Measurements from ENCODE around the gene DYNC2I2.

Gene DYNC2I2

GRCh38 chr9:128627127-128627715 lies 29.4 kb downstream of the DYNC2I2 start:
- DNase-seq: no peak
- in situ Hi-C loops (cut with HindIII; ENCODE audit: low pct_ligation_motif_present, low pct_unique_long_range_greater_than_20kb, low sequenced_read_pairs): no loop called here

DNA sequence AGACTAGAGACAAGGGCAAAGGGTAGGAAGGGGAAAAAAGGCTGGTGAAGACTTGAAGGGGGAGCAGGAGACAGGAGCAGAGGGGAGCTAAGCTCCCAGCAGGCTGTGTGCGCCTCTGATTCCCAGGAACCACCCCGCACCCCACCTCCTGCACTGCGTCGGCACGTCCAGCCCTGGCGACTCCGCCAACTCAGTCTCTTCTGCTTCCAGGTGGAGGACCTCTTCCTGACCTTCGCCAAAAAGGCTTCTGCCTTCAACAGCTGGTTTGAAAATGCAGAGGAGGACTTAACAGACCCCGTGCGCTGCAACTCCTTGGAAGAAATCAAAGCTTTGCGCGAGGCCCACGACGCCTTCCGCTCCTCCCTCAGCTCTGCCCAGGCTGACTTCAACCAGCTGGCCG lies 30.5 kb downstream of the DYNC2I2 start:
- in situ Hi-C loops (cut with HindIII; ENCODE audit: low pct_ligation_motif_present, low pct_unique_long_range_greater_than_20kb, low sequenced_read_pairs): no loop called here
- no peak for DNase-seq

- DNase-seq: no peak
- in situ Hi-C loops (cut with HindIII; ENCODE audit: low pct_ligation_motif_present, low pct_unique_long_range_greater_than_20kb, low sequenced_read_pairs): no loop called here
Observed at GRCh38 chr9:128625391-128626146, 31.1 kb downstream of the DYNC2I2 start.

DNA sequence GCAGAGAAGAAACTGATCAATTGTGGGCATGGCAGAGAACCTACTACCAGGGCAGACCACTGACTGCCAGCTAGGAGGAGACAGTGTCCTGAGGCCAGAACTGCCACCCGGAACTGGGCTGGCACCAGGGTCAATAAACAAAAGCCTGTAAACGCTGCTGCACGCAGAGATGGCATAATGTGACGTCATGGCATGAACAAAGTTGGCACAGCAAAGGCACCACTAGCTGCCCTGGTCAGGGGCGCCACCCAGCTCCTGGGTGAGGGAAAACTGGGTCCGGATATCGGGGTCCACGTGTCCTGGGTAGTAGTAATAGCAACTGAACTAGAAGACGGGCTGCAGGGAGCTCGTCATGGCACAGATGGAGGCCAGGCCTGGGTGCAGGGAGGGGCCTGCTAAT lies 32.1 kb downstream of the DYNC2I2 start:
- in situ Hi-C loops (cut with HindIII; ENCODE audit: low pct_ligation_motif_present, low pct_unique_long_range_greater_than_20kb, low sequenced_read_pairs): no loop called here
- no peak for DNase-seq

DNA sequence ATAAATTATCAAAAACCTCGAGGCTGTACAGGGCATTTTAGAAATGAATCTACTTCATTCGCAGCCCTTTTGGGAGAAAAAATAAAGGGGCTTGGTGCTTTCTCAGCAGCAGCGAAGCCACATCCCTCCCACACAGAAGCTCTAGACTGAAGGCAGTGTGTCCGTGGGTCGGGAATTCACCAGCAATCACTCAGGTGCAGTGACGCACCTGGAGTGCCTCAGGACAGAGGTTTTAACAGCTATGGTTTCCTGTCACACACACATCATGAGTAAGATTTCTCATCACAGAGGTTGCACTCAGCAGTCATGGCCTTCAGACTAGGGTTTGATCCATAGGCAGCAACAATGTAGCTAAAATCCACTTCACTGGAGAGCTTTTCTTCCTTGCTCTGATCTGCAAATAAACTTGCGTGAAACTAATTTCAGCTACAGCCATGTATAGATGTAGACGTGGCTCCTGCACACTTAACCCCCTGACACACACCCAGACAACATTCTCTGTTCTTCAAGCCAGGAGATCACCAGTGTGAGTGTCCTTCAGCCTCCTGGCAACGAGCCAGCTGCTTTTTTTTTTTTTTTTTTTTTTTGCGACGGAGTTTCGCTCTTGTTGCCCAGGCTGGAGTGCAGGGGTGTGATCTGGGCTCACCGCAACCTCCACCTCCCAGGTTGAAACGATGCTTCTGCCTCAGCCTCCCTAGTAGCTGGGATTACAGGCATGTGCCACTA lies 34.8 kb downstream of the DYNC2I2 start:
- no peak for DNase-seq
- in situ Hi-C loops (cut with HindIII; ENCODE audit: low pct_ligation_motif_present, low pct_unique_long_range_greater_than_20kb, low sequenced_read_pairs): no loop called here

DNA sequence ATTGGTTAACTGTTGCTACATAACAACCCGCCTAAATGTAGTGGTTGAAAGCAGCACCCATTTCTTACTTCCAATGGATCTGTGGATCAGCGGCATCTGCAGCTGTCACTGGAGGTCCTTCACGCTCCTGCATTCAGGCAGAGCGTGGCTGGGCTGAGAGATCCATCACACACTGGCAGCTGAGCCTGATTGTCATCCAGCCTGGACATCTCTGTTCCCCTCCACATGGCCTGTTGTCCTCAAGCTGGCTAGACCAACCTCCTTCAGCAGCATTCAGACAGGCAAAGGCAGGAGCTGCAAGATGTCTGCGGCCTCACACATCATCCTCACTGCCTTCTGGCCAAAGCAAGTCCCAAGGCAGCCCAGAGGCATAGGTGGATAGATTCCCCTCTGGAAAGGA lies 36.9 kb downstream of the DYNC2I2 start:
- in situ Hi-C loops (cut with HindIII; ENCODE audit: low pct_ligation_motif_present, low pct_unique_long_range_greater_than_20kb, low sequenced_read_pairs): no loop called here
- DNase-seq: no peak

GRCh38 chr9:128619127-128619526 lies 37.5 kb downstream of the DYNC2I2 start:
- in situ Hi-C loops (cut with HindIII; ENCODE audit: low pct_ligation_motif_present, low pct_unique_long_range_greater_than_20kb, low sequenced_read_pairs): no loop called here
- no peak for DNase-seq

- in situ Hi-C loops (cut with HindIII; ENCODE audit: low pct_ligation_motif_present, low pct_unique_long_range_greater_than_20kb, low sequenced_read_pairs): no loop called here
- DNase-seq: no peak
Observed at GRCh38 chr9:128617943-128618342, 38.7 kb downstream of the DYNC2I2 start.

DNA sequence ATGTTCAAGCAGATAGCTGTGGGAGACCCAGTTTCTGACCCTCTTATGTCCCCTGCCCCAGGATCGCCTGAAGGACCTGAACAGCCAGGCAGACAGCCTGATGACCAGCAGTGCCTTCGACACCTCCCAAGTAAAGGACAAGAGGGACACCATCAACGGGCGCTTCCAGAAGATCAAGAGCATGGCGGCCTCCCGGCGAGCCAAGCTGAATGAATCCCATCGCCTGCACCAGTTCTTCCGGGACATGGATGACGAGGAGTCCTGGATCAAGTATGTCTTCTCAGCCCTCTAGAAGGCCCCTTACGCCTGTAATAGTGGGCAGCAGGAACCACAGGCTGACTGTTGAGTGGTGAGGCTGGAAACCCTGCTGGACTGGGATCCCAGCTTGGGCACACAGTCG lies 41.1 kb downstream of the DYNC2I2 start:
- in situ Hi-C loops (cut with HindIII; ENCODE audit: low pct_ligation_motif_present, low pct_unique_long_range_greater_than_20kb, low sequenced_read_pairs): no loop called here
- no peak for DNase-seq

GRCh38 chr9:128614728-128615127 lies 41.9 kb downstream of the DYNC2I2 start:
- DNase-seq: no peak
- in situ Hi-C loops (cut with HindIII; ENCODE audit: low pct_ligation_motif_present, low pct_unique_long_range_greater_than_20kb, low sequenced_read_pairs): no loop called here

- no peak for DNase-seq
- in situ Hi-C loops (cut with HindIII; ENCODE audit: low pct_ligation_motif_present, low pct_unique_long_range_greater_than_20kb, low sequenced_read_pairs): no loop called here
Observed at GRCh38 chr9:128611600-128612394, 44.9 kb downstream of the DYNC2I2 start.

DNA sequence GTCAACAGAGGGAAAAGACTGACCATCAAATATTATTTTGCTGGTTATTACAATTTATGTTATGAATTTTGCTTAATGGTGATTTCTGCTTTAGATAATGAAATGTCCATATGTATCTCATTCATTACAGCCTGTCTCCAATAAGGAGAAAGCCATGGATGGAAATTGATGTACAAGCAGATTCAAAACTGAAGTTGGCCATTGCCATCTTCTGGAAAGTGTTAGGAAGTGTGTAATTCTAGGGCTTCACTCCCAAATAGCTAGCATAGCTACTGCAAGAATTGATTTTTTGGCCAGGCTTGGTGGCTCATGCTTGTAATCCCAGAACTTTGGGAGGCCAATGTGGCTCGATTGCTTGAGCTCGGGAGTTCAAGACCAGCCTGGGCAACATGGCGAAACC lies 45.8 kb downstream of the DYNC2I2 start:
- DNase-seq: no peak
- in situ Hi-C loops (cut with HindIII; ENCODE audit: low pct_ligation_motif_present, low pct_unique_long_range_greater_than_20kb, low sequenced_read_pairs): no loop called here

- DNase-seq: no peak
- in situ Hi-C loops (cut with HindIII; ENCODE audit: low pct_ligation_motif_present, low pct_unique_long_range_greater_than_20kb, low sequenced_read_pairs): no loop called here
Observed at GRCh38 chr9:128607642-128608350, 48.9 kb downstream of the DYNC2I2 start.

DNA sequence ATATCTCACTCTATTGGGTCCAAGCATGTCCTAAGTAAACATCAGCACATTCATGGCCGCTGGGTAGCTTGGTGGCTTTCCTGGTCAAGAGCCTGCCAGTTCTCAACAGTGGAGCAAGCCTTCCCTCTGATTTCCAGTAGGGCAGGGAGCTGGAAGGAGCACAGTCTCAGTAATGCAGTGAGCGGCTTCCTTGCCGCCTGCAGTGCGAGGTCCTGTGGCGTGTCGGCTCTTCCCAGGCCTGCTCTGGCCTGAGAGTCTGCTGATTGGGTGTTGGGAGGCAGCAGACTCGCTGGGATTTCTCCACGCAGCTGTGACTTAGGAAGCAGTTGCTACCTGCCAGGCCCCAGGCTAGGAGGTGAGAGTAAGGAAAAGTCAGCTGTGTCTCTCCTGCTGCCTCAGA lies 53.0 kb downstream of the DYNC2I2 start:
- in situ Hi-C loops (cut with HindIII; ENCODE audit: low pct_ligation_motif_present, low pct_unique_long_range_greater_than_20kb, low sequenced_read_pairs): no loop called here
- no peak for DNase-seq

DNA sequence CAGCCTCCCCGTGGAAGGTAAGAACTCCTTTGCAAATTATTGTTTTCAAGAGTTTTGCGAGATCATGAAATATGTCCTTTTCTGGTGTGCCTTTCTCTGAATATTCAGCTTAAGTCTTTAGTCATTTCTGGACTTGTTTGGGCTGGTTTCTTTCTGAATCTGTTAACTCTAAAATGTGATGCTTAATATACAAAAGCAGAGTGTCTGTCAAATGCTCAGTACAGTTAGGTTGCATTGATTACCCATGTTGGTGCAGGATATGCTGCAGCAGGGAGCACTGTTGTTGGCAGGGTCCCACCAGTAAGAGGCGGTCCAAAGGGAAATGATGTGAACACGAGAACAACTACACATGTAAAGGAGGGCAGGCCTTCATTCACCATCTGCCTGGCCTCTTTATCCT lies 56.5 kb downstream of the DYNC2I2 start:
- in situ Hi-C loops (cut with HindIII; ENCODE audit: low pct_ligation_motif_present, low pct_unique_long_range_greater_than_20kb, low sequenced_read_pairs): no loop called here

DNA sequence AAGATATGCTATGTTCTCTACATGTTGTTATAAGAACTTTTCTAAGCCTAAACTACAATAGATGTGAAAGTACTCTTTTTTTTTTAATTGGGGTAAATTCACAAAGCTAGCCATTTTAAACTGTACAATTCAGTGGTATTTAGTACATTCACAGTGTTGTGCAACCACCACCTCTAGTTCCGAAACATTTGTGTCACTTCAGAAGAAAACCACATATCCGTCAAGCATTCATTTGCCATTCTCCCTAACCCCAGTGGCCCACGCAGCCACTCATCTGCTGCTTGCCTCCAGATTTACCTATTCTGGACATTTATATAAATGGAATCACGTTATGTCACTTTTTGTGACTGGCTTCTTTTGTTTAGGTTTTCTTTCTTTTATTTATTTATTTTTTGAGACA lies 61.2 kb downstream of the DYNC2I2 start:
- in situ Hi-C loops (cut with HindIII; ENCODE audit: low pct_ligation_motif_present, low pct_unique_long_range_greater_than_20kb, low sequenced_read_pairs): no loop called here
- DNase-seq: no peak

More for the DNA sequence above, 56.5 kb downstream of the DYNC2I2 start:
- no peak for DNase-seq

DNA sequence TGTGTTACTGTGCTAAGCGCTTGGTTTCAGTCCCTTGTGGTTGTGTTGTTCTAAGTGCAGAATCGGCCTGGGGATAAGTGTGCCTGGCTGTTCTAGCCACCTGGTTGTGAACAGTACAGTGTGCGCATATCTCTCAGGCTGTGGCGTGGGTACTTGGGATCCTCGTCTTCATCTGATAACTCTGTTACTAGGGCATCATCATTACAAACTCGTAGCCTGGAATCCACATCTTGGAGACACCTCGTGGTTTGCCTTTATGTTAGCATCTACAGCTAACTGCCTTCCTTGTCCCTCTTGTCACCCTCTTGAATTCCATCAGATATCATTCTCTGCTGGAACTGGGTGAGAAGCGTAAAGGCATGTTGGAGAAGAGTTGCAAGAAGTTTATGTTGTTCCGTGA lies 62.8 kb downstream of the DYNC2I2 start:
- in situ Hi-C loops (cut with HindIII; ENCODE audit: low pct_ligation_motif_present, low pct_unique_long_range_greater_than_20kb, low sequenced_read_pairs): no loop called here

GRCh38 chr9:128593039-128593438 lies 63.6 kb downstream of the DYNC2I2 start:
- DNase-seq: no peak
- in situ Hi-C loops (cut with HindIII; ENCODE audit: low pct_ligation_motif_present, low pct_unique_long_range_greater_than_20kb, low sequenced_read_pairs): no loop called here

More for the DNA sequence above, 62.8 kb downstream of the DYNC2I2 start:
- DNase-seq: no peak
